HFF-Myc (cell line): ENCODE results near the gene AGAP1.

Source experiments
- DNase-seq: peaks from one replicate; pipeline ENCODE4 v3.0.0-alpha.2; 2011; ENCODE audit warnings: low read depth; ENCODE audit errors: extremely low read depth
- H3K4me3 ChIP-seq: replicated peaks from 2 replicates; pipeline ENCODE4 v1.5.1; 2011; ENCODE audit warnings: low read depth, mild to moderate bottlenecking, control low read depth, low read length
- CTCF ChIP-seq: IDR thresholded peaks from 2 replicates; pipeline ENCODE4 v1.5.1; 2012; ENCODE audit warnings: mild to moderate bottlenecking, low read depth, low read length, control low read depth; ENCODE audit errors: missing control alignments

Gene AGAP1

GRCh38 chr2:235534678-235535422 lies 41.0 kb downstream of the AGAP1 start:
- no peak for TF ChIP-seq CTCF

GRCh38 chr2:235535423-235536130 lies 41.7 kb downstream of the AGAP1 start:
- no peak for TF ChIP-seq CTCF
- H3K4me3 ChIP-seq = no peak overlapping the region
- DNase-seq = no peak

More at GRCh38 chr2:235534678-235535422, 41.0 kb downstream of the AGAP1 start:
- no peak for DNase-seq
- no peak overlapping the region for H3K4me3 ChIP-seq

GRCh38 chr2:235536711-235537110 lies 42.9 kb downstream of the AGAP1 start:
- DNase-seq = no peak
- TF ChIP-seq CTCF = no peak
- no peak overlapping the region for H3K4me3 ChIP-seq

GRCh38 chr2:235537186-235537585 lies 43.3 kb downstream of the AGAP1 start:
- DNase-seq = no peak
- TF ChIP-seq CTCF = no peak
- no peak overlapping the region for H3K4me3 ChIP-seq

GRCh38 chr2:235537587-235537986 lies 43.7 kb downstream of the AGAP1 start:
- no peak for DNase-seq

GRCh38 chr2:235538144-235538639 lies 44.3 kb downstream of the AGAP1 start:
- no peak for TF ChIP-seq CTCF
- no peak overlapping the region for H3K4me3 ChIP-seq
- no peak for DNase-seq

More at GRCh38 chr2:235537587-235537986, 43.7 kb downstream of the AGAP1 start:
- no peak overlapping the region for H3K4me3 ChIP-seq
- TF ChIP-seq CTCF = no peak
